Measurements from ENCODE around the gene MAPK7.

DNA sequence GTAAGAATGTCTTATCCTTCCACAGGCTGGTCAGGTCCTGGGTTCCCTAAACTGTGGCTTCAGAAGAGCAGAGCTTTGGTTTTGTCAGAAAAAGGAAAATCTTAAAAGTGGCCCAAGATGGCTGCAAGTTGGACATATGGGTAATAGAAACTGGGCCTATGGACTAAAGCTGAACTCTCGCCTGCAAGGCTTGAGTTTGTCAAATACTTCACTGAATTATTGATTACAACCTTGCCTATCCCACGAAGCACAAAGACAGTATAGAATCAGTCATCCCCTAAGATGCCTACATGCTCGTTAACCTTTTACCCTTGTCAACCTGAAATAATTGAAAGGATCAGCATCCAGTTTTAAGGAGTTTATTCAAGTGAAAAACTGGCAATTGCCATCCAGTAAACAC, 53.4 kb downstream of the MAPK7 start:
- TF ChIP-seq, protein P1, sequence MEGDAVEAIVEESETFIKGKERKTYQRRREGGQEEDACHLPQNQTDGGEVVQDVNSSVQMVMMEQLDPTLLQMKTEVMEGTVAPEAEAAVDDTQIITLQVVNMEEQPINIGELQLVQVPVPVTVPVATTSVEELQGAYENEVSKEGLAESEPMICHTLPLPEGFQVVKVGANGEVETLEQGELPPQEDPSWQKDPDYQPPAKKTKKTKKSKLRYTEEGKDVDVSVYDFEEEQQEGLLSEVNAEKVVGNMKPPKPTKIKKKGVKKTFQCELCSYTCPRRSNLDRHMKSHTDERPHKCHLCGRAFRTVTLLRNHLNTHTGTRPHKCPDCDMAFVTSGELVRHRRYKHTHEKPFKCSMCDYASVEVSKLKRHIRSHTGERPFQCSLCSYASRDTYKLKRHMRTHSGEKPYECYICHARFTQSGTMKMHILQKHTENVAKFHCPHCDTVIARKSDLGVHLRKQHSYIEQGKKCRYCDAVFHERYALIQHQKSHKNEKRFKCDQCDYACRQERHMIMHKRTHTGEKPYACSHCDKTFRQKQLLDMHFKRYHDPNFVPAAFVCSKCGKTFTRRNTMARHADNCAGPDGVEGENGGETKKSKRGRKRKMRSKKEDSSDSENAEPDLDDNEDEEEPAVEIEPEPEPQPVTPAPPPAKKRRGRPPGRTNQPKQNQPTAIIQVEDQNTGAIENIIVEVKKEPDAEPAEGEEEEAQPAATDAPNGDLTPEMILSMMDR (IDR thresholded peaks at IDR 0.05): no peak
- TF ChIP-seq, protein P2, sequence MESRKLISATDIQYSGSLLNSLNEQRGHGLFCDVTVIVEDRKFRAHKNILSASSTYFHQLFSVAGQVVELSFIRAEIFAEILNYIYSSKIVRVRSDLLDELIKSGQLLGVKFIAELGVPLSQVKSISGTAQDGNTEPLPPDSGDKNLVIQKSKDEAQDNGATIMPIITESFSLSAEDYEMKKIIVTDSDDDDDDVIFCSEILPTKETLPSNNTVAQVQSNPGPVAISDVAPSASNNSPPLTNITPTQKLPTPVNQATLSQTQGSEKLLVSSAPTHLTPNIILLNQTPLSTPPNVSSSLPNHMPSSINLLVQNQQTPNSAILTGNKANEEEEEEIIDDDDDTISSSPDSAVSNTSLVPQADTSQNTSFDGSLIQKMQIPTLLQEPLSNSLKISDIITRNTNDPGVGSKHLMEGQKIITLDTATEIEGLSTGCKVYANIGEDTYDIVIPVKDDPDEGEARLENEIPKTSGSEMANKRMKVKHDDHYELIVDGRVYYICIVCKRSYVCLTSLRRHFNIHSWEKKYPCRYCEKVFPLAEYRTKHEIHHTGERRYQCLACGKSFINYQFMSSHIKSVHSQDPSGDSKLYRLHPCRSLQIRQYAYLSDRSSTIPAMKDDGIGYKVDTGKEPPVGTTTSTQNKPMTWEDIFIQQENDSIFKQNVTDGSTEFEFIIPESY (IDR thresholded peaks at IDR 0.05; ENCODE audit: borderline replicate concordance, low read depth): no peak
- no peak for TF ChIP-seq YY1 (IDR thresholded peaks at IDR 0.05; ENCODE audit: low read depth)
- no peak for TF ChIP-seq ELF1 (IDR thresholded peaks at IDR 0.05)
- no peak for TF ChIP-seq JUND (IDR thresholded peaks at IDR 0.05)
- TF ChIP-seq, protein P3, sequence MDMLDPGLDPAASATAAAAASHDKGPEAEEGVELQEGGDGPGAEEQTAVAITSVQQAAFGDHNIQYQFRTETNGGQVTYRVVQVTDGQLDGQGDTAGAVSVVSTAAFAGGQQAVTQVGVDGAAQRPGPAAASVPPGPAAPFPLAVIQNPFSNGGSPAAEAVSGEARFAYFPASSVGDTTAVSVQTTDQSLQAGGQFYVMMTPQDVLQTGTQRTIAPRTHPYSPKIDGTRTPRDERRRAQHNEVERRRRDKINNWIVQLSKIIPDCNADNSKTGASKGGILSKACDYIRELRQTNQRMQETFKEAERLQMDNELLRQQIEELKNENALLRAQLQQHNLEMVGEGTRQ (IDR thresholded peaks at IDR 0.05; ENCODE audit: borderline replicate concordance, low read depth, low read length): no peak

Data from SK-N-SH (cell line).